GM23338 (cell line): Measurements from ENCODE around the gene KLHL1. TPM values are rescaled to one million over a fixed set of nuclear protein-coding genes. Genes with fewer than 3 reads are reported as not detected.

Experiments used
- ATAC-seq: fragments of 200-7000 bp; cut with Tn5 transposase; 3 replicates; pipeline ENCODE4 v1.9.1; 2020
- DNase-seq: peaks from one replicate; pipeline ENCODE4 v3.0.0-alpha.2; 2015; ENCODE audit warnings: low spot score
- H2AFZ ChIP-seq: fragments of 200-600 bp; sonication (generic); 2 replicates; pipeline ENCODE4 v1.8.0; 2016; ENCODE audit warnings: antibody characterized with exemption, mild to moderate bottlenecking, moderate library complexity
- H3F3A ChIP-seq: fragments of 200-600 bp; sonication (generic); replicated peaks from 2 replicates; pipeline ENCODE4 v1.8.0; 2017; ENCODE audit warnings: antibody characterized with exemption, mixed run types, low read depth
- H3K27ac ChIP-seq: fragments of 200-600 bp; sonication (generic); 2 replicates; pipeline ENCODE4 v1.6.1; 2016; ENCODE audit warnings: low read depth
- H3K27me3 ChIP-seq: fragments of 200-600 bp; sonication (generic); 2 replicates; pipeline ENCODE4 v1.8.0; 2016; ENCODE audit warnings: mild to moderate bottlenecking, mixed run types, moderate library complexity; ENCODE audit not compliant: insufficient read depth
- H3K36me3 ChIP-seq: fragments of 200-600 bp; sonication (generic); 2 replicates; pipeline ENCODE4 v1.8.0; 2016; ENCODE audit warnings: mild to moderate bottlenecking; ENCODE audit not compliant: insufficient read depth
- H3K4me1 ChIP-seq: fragments of 200-600 bp; sonication (generic); 2 replicates; pipeline ENCODE4 v1.8.0; 2016; ENCODE audit warnings: mild to moderate bottlenecking, moderate library complexity; ENCODE audit not compliant: insufficient read depth
- H3K4me2 ChIP-seq: fragments of 200-600 bp; sonication (generic); 2 replicates; pipeline ENCODE4 v1.7.1; 2017; ENCODE audit warnings: mixed run types
- H3K4me3 ChIP-seq: fragments of 200-600 bp; sonication (generic); 2 replicates; pipeline ENCODE4 v1.6.1; 2016; ENCODE audit warnings: mixed run types
- H3K79me2 ChIP-seq: fragments of 200-600 bp; sonication (generic); replicated peaks from 2 replicates; pipeline ENCODE4 v1.8.0; 2017; ENCODE audit warnings: mild to moderate bottlenecking; ENCODE audit not compliant: insufficient read depth
- H3K9me2 ChIP-seq: fragments of 200-600 bp; sonication (generic); 2 replicates; pipeline ENCODE4 v1.8.0; 2017; ENCODE audit not compliant: insufficient read depth
- H4K20me1 ChIP-seq: fragments of 200-600 bp; sonication (generic); replicated peaks from 2 replicates; pipeline ENCODE4 v1.8.0; 2017; ENCODE audit warnings: mild to moderate bottlenecking; ENCODE audit not compliant: insufficient read depth
- H3K27ac Mint-ChIP-seq: 2 replicates; pipeline ENCODE4 v1.8.0; 2020; ENCODE audit warnings: inconsistent platforms, mild to moderate bottlenecking, moderate library complexity, mixed read lengths
- H3K27me3 Mint-ChIP-seq: 3 replicates; pipeline ENCODE4 v1.8.0; 2022; ENCODE audit warnings: low read depth, mild to moderate bottlenecking, moderate library complexity, mixed read lengths, inconsistent platforms; ENCODE audit not compliant: insufficient read depth, poor library complexity
- H3K36me3 Mint-ChIP-seq: 3 replicates; pipeline ENCODE4 v1.8.0; 2021; ENCODE audit warnings: low read depth, mild to moderate bottlenecking, inconsistent platforms, moderate library complexity, mixed read lengths
- H3K4me1 Mint-ChIP-seq: 3 replicates; pipeline ENCODE4 v1.8.0; 2020; ENCODE audit warnings: mild to moderate bottlenecking, inconsistent platforms, mixed read lengths
- H3K4me3 Mint-ChIP-seq: 3 replicates; pipeline ENCODE4 v1.8.0; 2021; ENCODE audit warnings: moderate library complexity, mild to moderate bottlenecking, inconsistent platforms, mixed read lengths
- H3K9me3 Mint-ChIP-seq: 3 replicates; pipeline ENCODE4 v1.8.0; 2020; ENCODE audit warnings: moderate library complexity, mild to moderate bottlenecking, inconsistent platforms, mixed read lengths
- CREB1 ChIP-seq: fragments of 250-450 bp; sonication (Bioruptor Pico); IDR thresholded peaks from 2 replicates; pipeline ENCODE4 v1.5.0; 2020; ENCODE audit warnings: low read depth, mild to moderate bottlenecking, moderate library complexity
- EZH2 ChIP-seq: fragments of 200-600 bp; sonication (generic); IDR thresholded peaks from one replicate; pipeline ENCODE4 v1.8.0; 2017; ENCODE audit warnings: antibody characterized with exemption, mild to moderate bottlenecking, low read depth; ENCODE audit not compliant: unreplicated experiment
- EZH2phosphoT487 ChIP-seq: fragments of 200-600 bp; sonication (generic); IDR thresholded peaks from one replicate; pipeline ENCODE4 v1.8.1; 2018; ENCODE audit warnings: antibody characterized with exemption; ENCODE audit not compliant: unreplicated experiment
- NANOG ChIP-seq: IDR thresholded peaks from 2 replicates; pipeline ENCODE4 v1.6.1; 2016; ENCODE audit warnings: antibody characterized with exemption, borderline replicate concordance
- POLR2AphosphoS5 ChIP-seq: IDR thresholded peaks from 2 replicates; pipeline ENCODE4 v1.6.1; 2016; ENCODE audit warnings: antibody characterized with exemption, low read depth
- STAT1 ChIP-seq: IDR thresholded peaks from one replicate; pipeline ENCODE4 v1.6.1; 2016; ENCODE audit warnings: antibody characterized with exemption; ENCODE audit not compliant: unreplicated experiment
- ZNF114 ChIP-seq: fragments of 250-450 bp; sonication (Bioruptor Pico); IDR thresholded peaks from 2 replicates; pipeline ENCODE4 v1.5.0; 2020; ENCODE audit warnings: mild to moderate bottlenecking, moderate library complexity
- ZNF331 ChIP-seq: fragments of 250-450 bp; sonication (Bioruptor Pico); IDR thresholded peaks from 2 replicates; pipeline ENCODE4 v1.5.0; 2020; ENCODE audit warnings: low read depth, mild to moderate bottlenecking, moderate library complexity
- polyA plus RNA-seq: library from polyadenylated mRNA; unstranded; fragments of >200 nt; fragmentation: Nextera tagmentation; extraction: Ambion mirVana; gene quantifications from 2 replicates; pipeline ENCODE4 v1.2.1, GENCODE V29; 2016
- total RNA-seq: library from RNA; depleted of rRNA; stranded (reverse); fragments of >200 nt; shearing (Covaris generic); gene quantifications from 2 replicates; pipeline ENCODE4 v1.2.3, GENCODE V29; 2014
- TF ChIP-seq, protein P1 (sequence below), 2 experiments: fragments of 200-600 bp in 1 of 2; sonication (generic) in 1 of 2; conservative IDR thresholded peaks; 2 replicates each; pipeline versions ENCODE4 v1.5.1 to v1.6.1; 2016 to 2017; ENCODE audit warnings: antibody characterized with exemption in 2 of 2, low read depth in 2 of 2, mild to moderate bottlenecking in 2 of 2, moderate library complexity in 1 of 2
- TF ChIP-seq, protein P2 (sequence below): IDR thresholded peaks from 2 replicates; pipeline ENCODE4 v1.6.1; 2016; ENCODE audit warnings: antibody characterized with exemption
- TF ChIP-seq, protein P3 (sequence below): fragments of 250-450 bp; sonication (Bioruptor Pico); IDR thresholded peaks from 2 replicates; pipeline ENCODE4 v1.5.0; 2020; ENCODE audit warnings: mild to moderate bottlenecking, moderate library complexity

Gene KLHL1
- total and polyA plus RNA-seq, 2 experiments from 2014 or later = not detected

DNA sequence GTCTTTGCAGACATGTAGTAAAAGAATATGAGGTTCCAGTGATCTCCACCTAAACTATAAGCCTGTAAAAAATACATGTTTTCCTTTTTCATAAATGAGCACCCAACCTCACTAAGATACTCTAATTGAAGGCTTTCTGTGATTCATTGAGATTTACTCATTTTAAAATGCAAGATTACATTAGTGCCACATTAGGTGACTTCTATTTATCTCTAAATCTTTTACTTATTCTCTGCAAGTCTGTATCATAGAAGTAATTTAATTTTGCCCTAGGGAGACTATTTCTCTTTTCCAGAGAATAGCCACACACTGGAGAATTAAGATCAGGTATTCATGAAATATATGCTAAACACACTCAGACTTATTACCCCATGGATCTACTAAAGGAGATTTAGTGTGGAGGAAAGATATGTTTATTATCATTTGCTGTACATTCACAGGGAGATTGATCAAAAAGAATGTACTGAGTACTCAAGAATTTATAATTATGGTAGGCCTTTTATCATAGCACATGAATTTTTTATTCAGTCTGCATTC is 290.9 kb downstream of the KLHL1 start (continued):
- TF ChIP-seq, protein P1, sequence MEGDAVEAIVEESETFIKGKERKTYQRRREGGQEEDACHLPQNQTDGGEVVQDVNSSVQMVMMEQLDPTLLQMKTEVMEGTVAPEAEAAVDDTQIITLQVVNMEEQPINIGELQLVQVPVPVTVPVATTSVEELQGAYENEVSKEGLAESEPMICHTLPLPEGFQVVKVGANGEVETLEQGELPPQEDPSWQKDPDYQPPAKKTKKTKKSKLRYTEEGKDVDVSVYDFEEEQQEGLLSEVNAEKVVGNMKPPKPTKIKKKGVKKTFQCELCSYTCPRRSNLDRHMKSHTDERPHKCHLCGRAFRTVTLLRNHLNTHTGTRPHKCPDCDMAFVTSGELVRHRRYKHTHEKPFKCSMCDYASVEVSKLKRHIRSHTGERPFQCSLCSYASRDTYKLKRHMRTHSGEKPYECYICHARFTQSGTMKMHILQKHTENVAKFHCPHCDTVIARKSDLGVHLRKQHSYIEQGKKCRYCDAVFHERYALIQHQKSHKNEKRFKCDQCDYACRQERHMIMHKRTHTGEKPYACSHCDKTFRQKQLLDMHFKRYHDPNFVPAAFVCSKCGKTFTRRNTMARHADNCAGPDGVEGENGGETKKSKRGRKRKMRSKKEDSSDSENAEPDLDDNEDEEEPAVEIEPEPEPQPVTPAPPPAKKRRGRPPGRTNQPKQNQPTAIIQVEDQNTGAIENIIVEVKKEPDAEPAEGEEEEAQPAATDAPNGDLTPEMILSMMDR (conservative IDR thresholded peaks at IDR 0.05; ENCODE audit: low read depth in 2 of 2) = no peak

DNA sequence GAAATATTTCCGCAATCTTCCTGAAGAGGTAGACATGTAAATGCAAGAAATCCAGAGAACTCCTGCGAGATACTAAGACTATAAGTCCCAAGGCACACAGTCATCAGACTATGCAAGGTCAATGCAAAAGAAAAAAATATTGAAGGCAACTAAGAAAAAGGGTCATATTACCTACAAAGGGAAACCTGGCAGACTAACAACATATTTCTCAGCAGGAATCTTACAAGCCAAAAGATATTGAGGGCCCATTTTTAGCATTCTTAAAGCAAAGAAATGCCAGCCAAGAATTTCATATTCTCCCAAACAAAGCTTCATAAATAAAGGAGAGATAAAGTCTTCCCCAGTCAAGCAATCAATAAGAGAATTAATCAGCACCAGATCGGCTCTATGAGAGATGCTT is 299.1 kb downstream of the KLHL1 start:
- Mint-ChIP-seq H3K4me3 (no peak overlapping the region), H3K4me1 (peaks cover 4% of the 10 kb centered on the region)
- H3K4me3 ChIP-seq = no peak overlapping the region
- TF ChIP-seq ZNF331 (CRISPR knock-in tag) (no peak), STAT1 (no peak), EZH2 (no peak), ZNF114 (CRISPR knock-in tag) (no peak), NANOG (no peak), POLR2AphosphoS5 (no peak), EZH2phosphoT487 (no peak), CREB1 (CRISPR knock-in tag) (no peak)
- TF ChIP-seq, protein P2, sequence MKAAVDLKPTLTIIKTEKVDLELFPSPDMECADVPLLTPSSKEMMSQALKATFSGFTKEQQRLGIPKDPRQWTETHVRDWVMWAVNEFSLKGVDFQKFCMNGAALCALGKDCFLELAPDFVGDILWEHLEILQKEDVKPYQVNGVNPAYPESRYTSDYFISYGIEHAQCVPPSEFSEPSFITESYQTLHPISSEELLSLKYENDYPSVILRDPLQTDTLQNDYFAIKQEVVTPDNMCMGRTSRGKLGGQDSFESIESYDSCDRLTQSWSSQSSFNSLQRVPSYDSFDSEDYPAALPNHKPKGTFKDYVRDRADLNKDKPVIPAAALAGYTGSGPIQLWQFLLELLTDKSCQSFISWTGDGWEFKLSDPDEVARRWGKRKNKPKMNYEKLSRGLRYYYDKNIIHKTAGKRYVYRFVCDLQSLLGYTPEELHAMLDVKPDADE = no peak
- TF ChIP-seq, protein P3, sequence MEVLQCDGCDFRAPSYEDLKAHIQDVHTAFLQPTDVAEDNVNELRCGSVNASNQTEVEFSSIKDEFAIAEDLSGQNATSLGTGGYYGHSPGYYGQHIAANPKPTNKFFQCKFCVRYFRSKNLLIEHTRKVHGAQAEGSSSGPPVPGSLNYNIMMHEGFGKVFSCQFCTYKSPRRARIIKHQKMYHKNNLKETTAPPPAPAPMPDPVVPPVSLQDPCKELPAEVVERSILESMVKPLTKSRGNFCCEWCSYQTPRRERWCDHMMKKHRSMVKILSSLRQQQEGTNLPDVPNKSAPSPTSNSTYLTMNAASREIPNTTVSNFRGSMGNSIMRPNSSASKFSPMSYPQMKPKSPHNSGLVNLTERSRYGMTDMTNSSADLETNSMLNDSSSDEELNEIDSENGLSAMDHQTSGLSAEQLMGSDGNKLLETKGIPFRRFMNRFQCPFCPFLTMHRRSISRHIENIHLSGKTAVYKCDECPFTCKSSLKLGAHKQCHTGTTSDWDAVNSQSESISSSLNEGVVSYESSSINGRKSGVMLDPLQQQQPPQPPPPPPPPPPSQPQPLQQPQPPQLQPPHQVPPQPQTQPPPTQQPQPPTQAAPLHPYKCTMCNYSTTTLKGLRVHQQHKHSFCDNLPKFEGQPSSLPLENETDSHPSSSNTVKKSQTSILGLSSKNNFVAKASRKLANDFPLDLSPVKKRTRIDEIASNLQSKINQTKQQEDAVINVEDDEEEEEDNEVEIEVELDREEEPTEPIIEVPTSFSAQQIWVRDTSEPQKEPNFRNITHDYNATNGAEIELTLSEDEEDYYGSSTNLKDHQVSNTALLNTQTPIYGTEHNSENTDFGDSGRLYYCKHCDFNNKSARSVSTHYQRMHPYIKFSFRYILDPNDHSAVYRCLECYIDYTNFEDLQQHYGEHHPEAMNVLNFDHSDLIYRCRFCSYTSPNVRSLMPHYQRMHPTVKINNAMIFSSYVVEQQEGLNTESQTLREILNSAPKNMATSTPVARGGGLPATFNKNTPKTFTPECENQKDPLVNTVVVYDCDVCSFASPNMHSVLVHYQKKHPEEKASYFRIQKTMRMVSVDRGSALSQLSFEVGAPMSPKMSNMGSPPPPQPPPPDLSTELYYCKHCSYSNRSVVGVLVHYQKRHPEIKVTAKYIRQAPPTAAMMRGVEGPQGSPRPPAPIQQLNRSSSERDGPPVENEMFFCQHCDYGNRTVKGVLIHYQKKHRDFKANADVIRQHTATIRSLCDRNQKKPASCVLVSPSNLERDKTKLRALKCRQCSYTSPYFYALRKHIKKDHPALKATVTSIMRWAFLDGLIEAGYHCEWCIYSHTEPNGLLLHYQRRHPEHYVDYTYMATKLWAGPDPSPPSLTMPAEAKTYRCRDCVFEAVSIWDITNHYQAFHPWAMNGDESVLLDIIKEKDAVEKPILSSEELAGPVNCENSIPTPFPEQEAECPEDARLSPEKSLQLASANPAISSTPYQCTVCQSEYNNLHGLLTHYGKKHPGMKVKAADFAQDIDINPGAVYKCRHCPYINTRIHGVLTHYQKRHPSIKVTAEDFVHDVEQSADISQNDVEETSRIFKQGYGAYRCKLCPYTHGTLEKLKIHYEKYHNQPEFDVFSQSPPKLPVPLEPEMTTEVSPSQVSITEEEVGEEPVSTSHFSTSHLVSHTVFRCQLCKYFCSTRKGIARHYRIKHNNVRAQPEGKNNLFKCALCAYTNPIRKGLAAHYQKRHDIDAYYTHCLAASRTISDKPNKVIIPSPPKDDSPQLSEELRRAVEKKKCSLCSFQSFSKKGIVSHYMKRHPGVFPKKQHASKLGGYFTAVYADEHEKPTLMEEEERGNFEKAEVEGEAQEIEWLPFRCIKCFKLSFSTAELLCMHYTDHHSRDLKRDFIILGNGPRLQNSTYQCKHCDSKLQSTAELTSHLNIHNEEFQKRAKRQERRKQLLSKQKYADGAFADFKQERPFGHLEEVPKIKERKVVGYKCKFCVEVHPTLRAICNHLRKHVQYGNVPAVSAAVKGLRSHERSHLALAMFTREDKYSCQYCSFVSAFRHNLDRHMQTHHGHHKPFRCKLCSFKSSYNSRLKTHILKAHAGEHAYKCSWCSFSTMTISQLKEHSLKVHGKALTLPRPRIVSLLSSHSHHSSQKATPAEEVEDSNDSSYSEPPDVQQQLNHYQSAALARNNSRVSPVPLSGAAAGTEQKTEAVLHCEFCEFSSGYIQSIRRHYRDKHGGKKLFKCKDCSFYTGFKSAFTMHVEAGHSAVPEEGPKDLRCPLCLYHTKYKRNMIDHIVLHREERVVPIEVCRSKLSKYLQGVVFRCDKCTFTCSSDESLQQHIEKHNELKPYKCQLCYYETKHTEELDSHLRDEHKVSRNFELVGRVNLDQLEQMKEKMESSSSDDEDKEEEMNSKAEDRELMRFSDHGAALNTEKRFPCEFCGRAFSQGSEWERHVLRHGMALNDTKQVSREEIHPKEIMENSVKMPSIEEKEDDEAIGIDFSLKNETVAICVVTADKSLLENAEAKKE (CRISPR knock-in tag) = no peak
- TF ChIP-seq, protein P1 (conservative IDR thresholded peaks at IDR 0.05; ENCODE audit: low read depth in 2 of 2) = no peak

More for the DNA sequence above, 299.1 kb downstream of the KLHL1 start:
- 0 out of 2 replicates have a peak, but pooled peaks cover 4% of the 10 kb centered on the region for H3K9me2 ChIP-seq
- no peak overlapping the region for H3K27ac ChIP-seq
- peaks cover 5% of the 10 kb centered on the region; the same call in 1 of the 2 replicates for H3K4me1 ChIP-seq
- Mint-ChIP-seq H3K9me3 (peaks cover 10% of the 10 kb centered on the region; the same call in 2 of the 3 replicates), H3K36me3 (no peaks in the 10 kb centered on the region; the same call in 1 of the 3 replicates), H3K27me3 (no peaks in the 10 kb centered on the region), H3K27ac (no peak overlapping the region)
- peak overlapping the region; percentile 53; the same call in 1 of the 2 replicates for H2AFZ ChIP-seq
- ATAC-seq (no peak), DNase-seq (no peak)
- no peaks in the 10 kb centered on the region for H3K27me3 ChIP-seq
- no peaks in the 10 kb centered on the region for H3K79me2 ChIP-seq
- H4K20me1 ChIP-seq = no peaks in the 10 kb centered on the region
- 0 out of 2 replicates have a peak, but pooled peaks cover 6% of the 10 kb centered on the region for H3K36me3 ChIP-seq
- no peak overlapping the region for H3K4me2 ChIP-seq
- no peaks in the 10 kb centered on the region for H3F3A ChIP-seq
